Measurements from ENCODE around the gene PLOD3.
A peak's percentile ranks its signal among the peaks of the same experiment; 100 is the strongest.

Gene PLOD3

DNA sequence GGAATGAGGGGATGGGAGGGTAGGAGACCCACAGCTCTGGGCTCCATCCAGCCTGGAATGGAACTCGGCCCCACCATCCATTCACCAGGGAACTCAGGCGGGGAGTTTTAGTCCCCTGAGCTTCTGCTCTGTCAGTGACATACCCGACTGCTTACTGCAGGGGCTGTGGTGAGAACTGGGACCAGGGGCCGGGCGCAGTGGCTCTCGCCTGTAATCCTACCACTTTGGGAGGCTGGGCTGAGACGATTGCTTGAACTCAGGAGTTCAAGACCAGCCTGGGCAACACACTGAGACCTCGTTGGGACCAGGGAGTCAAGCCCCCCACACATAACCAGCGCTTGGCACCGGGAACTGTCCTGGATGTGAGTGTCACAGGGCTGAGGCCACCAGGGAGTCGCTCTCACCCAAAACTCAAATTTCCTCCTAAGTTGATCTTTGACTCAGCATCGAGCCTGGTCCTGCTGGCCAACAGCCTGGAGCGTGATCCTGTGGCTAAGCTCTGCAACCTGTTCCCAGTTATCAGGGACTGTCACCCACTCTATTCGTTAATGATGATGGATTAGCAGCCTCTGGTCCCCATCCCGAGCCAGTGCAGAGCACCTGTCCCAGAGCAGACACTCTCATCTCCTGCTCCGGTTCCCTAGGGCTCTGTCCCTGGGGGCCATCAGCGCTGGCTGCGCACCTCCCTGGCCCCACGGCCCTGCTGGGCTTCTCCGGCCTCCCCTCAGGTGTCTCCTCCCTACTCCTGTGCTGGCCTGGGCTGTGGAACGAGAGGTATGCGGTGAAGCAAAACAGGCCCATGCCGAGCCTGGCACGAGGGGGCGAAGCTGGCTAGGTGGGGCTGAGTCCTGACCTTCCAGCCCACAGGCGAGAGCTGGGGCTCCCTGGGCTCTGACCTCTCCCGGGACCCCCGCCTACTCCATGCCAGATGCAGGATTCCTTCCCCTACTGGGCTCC is 21.1 kb upstream of the PLOD3 start:
- no peak for DNase-seq

DNA sequence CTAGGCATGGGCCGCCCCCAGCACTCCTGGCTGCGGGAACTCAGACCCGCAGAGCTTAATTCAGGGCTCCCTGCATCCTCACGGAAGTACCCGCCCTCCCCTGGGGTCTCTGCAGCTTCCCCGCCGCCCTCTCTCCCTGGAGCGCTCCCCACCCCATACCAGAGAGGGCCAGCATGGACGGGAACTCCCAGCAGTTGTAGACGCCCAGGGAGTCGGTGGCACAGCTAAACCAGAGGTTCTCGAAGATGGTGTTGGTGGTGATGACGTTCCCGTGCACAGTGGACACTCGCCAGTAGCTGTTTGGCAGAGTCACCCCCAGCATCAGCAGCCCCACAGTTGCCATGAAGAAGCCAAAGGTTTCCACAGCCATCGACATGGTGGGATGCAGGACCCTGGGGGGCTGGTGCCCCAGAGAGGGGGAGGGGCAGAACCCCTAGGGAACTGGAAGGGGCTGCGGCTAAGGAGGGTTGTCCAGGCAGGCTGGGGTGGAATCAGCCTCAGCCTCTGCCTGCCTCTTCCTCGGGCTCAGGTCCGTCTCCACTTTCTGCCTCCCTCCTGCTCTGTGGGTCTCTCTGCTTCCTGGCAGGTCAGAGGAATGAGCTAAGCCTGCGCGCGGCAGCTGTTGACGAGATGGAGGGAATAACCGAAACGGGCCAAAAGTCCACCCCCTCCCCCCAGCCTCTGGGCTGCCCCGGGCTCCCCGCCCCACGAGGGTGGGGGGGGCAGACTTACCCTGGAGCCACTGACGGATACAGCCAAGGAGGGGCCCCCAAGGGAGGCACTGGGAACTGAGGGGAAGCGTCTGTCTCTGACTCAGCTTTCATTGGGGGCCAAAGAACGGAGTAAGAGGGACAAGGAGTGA is 20.1 kb upstream of the PLOD3 start, which contains the start of gene CLDN15:
TSS of gene CLDN15 (minus strand) at position 597 of the 862 bp plus-strand sequence. CDS start at position 376, 221 bp downstream.
- no peak for DNase-seq

DNA sequence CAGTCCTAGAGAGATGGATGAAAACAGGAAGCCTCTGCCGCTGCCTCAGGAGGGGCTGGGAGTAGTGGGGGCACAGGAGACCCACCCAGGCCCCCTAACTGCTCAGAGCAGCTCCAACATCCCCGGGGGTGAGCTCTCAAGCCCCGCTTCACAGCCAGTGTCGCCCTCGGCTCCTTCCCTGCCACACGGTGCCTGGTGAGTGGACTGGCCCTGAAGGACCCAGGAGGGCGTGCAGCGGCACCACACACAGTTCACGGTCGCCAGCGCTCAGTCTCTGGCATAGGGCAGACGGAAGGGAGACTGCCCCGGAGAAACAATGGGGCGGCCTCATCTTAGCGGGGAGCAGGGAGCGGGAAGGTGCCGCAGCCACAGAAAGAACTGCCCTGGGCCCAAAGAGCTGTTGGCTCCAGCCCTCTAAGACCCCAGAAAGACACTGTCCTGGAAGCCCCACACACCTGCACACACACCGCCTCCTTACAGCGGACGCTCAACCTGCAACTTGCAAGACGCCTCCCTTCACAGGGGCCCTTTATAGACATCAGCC is 19.0 kb upstream of the PLOD3 start:
- no peak for DNase-seq

DNA sequence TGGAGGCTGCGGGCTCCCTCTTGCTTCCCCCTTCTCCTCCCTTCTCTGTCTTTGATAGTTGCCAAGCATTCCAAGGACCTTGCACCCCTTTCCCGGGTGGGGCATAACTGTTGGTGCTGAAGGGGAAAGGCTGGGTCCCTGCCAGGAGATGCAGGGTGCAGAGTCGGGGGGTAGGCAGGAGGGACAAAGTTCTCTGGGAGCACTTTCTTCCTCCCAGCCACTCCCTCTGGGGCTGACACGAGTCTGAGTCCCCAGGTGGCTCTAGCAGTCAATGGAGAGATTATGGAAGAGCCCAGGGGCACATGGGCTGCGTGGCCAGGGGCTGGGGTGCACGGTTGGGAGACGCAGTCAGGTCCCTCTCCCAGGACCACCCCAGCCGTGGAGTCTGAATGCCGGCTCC is 18.1 kb upstream of the PLOD3 start:
- DNase-seq, result no peak

DNA sequence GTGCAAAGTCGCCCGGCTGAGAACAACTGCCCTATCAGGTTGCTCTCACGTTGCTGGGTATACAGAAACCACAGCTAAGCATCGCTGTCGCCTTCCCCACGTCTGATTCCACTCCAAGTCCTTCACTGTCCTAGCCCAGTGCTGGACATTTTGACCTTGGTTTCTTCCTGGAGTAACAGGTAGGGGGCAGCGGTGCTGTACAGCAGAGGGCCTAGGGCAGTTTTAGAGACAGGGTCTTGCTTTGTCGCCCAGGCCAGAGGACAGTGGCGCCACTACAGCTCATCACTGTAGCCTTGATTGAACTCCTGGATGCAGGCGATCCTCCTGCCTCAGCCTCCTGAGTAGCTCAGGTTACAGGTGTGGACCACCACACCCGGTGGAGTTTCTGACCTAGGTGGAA is 17.7 kb upstream of the PLOD3 start:
- DNase-seq, result no peak

DNA sequence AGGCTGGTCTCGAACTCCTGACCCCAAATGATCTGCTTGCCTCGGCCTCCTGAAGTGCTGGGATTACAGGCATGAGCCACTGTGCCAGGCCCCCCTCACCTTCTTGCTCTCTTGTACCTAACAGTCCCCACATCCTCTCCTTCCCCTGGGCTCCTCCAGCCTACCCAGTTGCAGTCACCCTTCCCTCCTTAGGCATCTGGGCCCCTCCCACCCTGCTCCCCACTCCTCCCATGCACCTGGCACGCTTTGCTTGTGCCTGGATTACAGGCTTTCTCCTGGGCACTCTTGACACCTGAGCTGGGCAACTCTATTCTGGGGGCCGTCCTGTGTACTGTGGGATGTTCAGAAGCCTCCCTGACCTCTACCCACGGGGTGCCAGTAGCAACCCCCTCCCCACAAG is 17.3 kb upstream of the PLOD3 start:
- no peak for DNase-seq

DNA sequence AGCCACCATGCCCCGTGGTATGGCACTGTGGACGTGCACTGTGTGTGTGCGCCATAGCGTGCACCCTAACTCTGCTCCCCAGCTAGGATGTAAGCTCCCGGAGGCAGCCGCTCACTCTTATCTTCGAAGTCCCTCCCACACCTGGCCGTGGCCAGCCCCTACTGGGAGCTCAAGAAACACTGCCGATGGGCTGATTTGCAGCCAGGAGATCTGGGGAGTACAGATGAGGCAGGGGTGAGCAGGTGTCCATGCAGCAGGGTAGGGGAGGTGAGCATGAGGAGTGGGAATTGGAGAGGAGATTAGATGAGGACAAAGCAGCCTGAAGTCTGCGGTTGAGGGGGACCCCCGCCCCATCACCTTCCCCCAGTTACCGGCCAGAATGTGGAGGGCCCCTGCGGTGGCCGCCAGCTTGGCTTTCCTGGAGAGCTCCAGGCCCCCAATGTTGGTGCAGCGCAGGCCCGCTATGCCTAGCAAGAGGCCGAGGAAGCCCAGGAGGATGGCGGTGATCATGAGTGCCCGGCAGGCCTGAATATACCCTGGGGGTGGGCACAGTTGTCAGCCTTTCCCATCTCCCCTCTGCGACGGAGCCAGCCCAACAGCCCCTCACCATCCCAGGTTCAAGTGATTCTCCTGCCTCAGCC is 16.6 kb upstream of the PLOD3 start:
- DNase-seq, result no peak

DNA sequence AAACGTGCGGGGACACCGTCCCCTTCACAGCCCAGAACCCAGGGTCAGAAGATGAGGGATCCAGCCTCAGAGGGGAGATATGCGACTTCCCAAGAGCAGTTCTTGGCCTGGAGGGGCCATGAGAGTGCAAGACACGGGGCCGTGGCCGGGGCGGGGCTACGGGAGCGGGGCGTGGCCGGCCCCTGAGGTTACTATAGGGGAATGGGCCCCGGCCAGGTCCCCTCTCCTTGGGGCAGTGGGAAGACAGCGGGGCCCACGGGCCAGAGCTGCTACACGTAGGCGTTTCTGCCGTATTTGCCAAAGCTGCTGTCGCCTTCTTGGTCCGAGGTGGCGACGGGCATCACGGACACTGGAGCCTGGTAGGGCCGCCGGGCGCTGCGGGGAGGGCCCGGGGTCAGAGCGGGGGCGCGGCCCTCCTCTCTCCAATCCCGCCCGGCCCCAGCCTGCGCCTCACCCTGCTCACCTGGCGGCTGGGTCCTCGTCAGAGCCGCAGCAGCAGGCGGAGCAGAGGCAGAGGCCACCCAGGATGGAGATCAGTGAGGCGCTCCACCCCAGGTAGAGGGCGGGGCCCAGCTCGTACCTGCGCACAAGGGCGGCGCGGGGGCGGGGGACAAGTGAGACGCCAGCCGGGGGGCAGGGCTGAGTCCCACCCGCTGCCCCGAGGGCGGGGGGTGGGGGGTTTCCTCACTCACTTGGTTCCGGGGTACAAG is 14.9 kb upstream of the PLOD3 start:
- peak; percentile 62 to 79 (median 79) for DNase-seq

DNA sequence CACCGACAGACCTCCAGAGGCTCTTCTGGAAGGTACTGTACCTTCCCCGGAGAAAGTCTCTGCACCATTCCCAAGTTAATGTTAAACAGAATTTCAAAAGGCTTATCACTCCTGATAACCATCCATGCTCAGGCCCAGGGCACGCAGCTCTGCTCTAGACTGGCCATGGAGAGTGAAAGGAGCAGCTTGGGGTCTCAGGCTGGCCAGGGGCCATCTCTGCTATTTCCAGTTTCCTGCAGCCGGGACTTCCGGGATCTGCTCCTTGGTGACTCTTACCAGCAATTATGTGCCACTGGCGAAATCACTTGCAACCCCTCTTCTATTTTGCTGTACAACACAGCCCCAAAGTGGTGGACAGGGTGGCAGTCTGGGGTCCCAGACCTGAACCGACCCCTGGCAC is 14.3 kb upstream of the PLOD3 start:
- no peak for DNase-seq

DNA sequence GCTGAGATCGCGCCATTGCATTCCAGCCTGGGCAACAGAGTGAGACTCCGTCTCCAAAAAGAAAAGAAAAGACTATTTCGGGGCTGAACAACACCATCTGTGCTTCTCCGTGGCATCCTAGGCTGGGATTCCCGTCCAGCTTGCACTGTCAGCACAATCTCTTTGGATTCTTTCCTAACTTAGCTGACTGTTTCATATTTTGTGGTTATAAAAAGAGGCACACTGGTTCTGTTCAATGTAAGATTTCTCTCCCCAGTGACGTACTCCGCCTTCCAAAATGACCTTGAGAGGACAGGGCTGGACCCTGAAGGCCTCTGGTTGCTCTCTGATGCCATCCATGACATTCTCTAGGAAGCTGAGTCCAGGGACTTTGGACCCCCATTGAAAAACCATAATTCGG is 9.3 kb upstream of the PLOD3 start:
- DNase-seq, result no peak

DNA sequence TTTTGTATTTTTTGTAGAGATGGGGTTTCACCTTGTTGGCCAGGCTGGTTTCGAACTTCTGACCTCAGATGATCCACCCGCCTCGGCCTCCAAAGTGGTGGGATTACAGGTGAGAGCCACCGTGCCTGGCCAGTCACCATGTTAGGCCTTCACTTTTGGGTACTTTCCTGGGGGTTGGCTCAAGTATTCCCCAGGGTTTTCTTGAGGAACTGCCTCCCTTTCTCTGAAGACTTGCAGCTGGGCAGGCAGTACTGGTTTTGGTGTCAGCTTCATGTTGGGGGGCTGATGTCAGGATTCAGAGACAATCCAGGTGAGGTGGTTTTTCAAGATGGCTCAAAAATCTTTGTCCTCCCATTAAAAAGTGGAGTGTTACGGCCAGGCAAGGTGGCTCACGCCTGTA is 8.3 kb upstream of the PLOD3 start:
- no peak for DNase-seq

DNA sequence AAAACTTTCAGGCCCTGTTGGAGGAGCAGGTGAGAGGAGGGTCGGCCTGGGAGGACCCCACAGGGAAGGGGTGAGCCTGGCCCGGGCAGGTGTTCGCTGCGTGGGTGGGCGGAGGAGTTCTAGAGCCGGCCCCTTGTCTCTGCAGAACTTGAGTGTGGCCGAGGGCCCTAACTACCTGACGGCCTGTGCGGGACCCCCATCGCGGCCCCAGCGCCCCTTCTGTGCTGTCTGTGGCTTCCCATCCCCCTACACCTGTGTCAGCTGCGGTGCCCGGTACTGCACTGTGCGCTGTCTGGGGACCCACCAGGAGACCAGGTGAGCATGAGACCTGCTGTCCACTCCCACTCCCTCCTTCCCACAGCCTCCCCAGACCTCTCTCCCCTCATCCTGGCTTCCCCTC is 6.1 kb upstream of the PLOD3 start:
- no peak for DNase-seq

DNA sequence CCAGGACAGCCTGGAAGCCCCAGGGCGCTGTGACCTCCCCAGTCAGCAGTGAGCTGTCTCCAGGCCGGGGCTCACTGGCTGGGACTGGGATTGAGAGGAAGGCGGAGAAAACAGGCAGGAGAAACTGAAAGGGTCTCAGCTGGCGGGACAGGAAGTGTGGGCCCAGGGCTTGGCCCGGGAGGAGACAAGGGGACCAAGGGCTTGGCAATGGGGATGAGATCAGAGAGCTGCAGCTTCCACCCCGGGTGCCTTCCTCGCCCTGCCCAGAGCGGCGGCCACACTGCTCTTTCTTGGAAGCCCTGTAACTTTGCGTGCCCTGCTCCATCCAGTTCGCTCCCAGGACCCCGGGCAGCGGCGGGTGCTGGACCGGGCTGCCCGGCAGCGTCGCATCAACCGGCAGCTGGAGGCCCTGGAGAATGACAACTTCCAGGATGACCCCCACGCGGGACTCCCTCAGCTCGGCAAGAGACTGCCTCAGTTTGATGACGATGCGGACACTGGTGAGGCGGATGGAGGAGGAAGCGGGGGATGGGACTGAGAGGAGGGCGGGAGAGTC is 5.0 kb upstream of the PLOD3 start:
- no peak for DNase-seq

DNA sequence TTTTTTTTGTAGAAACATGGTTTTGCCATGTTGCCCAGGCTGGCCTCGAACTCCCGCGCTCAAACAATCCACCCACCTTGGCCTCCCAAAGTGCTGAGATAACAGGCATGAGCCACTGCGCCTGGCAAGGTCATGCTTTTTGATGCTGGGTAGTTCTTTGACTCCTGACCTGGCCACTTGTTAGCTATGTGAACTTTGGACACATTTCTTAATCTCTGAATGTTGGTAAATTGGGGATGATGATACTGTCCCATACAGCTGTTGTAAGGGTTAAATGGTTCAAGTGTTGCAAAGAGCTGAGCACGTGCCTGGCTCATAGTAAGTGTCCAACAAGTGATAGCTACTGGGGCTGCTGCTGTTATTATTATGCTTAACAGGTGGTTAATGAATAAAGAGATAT is 2.9 kb upstream of the PLOD3 start:
- no peak for DNase-seq

DNA sequence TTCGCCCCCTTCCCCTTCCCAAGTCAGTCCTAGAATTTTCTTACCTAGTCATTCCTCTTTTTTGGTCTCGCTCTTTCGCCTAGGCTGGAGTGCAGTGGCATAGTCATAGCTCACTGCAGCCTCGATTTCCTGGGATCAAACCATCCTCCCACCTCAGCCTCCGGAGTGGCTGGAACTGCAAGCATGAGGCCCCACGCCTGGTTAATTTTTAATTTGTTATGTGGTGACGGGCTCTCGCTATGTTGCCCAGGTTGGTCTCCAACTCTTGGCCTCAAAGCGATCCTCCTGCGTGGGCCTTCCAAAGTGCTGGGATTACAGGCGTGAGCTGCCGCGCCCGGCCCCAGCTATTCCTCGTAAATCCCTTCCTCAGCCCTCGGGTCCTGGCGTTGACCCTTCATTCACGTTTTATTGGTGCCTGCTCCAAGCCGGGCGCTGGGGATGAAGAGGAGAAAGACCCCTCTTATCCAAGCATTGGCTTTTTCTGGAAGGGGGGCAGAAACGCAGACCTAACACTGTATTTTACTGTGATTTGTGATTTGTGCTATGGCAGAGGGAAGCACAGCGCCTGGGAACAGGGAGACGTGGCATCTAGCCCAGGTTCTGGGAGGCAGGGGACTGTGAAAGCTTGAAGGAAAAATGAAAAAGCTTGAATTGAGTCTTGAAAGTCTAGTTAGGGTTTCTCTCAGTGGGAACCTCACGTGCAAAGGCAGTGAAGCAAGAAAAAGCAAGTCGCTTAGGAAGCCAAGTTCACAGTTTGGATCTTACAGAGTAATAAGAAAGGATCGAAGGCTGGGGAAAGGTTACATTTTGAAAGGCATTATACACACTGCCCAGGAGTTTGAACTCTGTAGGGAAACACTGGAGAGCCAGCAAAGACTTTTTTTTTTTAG is 1.1 kb upstream of the PLOD3 start:
- no peak for DNase-seq

DNA sequence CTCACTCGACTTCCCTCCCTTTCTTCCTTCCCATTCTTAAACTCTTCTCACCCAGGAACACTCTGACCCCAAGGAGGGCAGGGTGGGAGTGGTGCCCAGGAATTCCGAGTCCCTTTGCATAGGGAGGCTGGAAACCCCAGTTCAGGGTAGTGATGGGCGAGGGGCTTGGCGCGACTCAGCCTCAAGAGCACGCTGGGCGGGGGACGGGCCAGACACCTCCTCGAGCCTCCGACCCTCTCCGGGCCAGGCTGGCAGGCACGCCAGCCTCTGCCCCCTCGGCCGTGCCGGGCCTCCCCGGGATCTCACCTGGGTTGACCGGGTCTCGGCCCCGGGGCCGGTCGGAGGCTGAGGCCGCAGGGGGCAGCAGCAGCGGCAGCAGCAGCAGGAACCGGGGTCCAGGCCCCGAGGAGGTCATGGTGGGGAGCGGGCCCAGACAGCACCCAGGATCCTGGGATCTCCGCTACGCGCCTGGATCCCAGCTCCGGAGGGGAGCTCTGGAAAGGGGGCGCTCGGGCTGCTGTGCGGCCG is 457 bp downstream of the PLOD3 start:
- peak in 2 of 3 experiments; percentile 51 to 75 for DNase-seq

DNA sequence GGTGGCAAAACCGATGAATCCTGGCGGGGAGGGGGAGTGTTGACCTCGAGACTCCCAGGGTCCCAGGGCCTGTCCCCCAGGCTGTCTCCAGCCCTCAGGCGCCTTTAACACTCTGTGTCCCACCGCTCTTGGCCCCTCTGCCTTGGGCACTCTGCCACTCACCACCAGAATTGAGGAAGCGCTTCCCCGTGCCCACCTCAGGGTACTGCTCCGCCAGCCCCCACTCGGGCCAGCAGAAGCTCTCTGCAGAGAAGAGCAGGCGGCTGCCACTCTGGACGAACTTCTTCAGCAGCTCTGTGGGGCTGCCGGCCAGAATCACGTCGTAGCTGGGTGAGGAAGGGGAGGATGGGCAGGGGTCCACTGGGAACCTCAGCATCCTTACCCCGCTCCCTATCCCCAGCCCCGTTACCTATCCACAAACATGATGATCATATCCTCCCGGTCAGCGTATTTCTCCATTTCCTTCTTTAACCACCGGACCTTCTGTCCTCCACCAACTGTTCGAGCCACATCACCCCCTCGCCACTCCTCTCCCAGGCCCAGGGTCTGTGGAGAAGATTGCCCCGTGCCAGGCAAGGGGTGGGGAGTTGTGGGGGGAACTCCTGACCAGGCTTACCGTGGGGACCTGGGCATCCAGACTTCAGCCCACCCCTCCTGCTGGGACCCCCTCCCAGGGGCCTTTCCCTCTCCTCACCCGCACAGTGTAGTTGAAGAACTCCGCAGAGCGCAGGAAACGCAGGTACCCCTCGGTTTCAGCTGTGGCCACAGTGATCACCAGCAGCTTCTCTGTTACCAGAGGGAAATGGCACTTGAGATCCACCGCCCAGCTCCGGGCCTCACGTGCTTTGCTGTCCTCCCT is 1.2 kb downstream of the PLOD3 start:
- no peak for DNase-seq

DNA sequence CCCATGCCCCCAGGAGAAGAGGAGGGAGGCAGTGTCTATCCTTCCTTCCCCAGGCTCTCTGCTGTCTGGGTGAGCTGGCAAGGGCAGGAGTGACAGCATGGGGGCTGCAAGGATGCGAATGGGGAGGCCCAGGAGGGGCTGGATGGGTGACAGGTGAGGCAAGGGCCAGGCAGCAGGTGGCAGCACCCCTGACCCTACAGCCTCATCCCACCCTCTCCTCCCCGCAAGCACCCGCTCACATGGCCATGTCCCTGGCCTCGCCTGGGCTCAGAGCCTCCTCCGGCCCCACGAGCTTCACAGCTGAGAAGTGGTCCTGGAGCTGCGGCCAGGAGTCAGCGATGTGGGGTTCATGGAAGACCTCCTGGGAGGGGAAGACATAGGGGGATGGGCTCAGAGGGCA is 5.4 kb downstream of the PLOD3 start:
- DNase-seq, result no peak

DNA sequence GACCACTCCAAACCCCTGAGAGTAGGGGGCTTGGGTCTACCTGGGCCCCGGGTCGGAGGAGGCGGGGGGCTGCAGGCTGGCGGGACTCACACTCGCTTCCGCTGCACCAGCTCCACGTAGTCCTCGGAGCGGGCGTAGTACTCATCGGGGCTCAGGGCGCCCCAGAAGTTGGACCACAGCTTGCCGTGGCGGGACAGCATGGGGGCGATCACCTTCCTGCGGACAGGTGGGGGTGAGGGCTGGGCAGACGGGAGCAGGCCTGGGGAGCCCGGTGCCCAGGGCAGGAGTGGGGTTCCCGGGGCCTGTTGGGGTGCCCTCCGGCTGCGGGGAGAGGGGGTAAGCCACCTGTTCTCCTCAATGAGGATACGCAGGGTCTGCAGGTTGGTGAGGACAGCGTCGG is 5.9 kb downstream of the PLOD3 start:
- DNase-seq, result no peak

DNA sequence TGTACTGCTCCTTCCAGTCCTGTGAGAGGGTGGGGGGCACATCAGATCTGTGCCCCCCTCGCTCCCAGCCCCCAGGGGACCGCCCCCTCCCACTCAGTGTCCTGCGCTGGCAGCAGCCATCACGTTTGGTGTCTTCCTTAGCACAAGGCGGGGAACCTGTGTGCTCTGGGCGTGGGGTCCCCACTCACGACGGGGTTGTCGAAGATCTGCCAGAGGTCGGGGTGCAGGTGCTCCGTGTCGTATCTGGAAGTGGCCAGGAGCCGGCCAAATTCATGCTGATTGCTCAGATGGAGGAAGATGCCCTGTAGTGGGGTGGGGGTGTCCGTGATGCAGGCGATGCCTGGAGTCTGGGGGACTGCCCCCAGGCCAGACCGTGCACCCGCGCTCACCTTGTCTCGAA is 7.2 kb downstream of the PLOD3 start:
- DNase-seq, result no peak

Measured in NCI-H1417 (cell line).